NCI-H460 (cell line): ENCODE results near the gene CNTNAP2. TPM values are rescaled to one million over a fixed set of nuclear protein-coding genes. Genes with fewer than 3 reads are reported as not detected.
"Not testable (repeated sequence)": the region's sequence is repeated elsewhere in the genome, so short reads cannot be mapped to it uniquely, and the experiment has no call there.

Experiments
- DNase-seq: peaks from one replicate; pipeline ENCODE4 v3.0.0-alpha.2; 2016; ENCODE audit warnings: low read depth; ENCODE audit errors: extremely low read depth
- total RNA-seq: library from RNA; depleted of rRNA; stranded (reverse); fragments of >200 nt; shearing (Covaris generic); gene quantifications from 2 replicates; pipeline ENCODE4 v1.2.3, GENCODE V29; 2014

Gene CNTNAP2
- total RNA-seq, 1 experiment from 2014 or later = 0.15 TPM

DNA sequence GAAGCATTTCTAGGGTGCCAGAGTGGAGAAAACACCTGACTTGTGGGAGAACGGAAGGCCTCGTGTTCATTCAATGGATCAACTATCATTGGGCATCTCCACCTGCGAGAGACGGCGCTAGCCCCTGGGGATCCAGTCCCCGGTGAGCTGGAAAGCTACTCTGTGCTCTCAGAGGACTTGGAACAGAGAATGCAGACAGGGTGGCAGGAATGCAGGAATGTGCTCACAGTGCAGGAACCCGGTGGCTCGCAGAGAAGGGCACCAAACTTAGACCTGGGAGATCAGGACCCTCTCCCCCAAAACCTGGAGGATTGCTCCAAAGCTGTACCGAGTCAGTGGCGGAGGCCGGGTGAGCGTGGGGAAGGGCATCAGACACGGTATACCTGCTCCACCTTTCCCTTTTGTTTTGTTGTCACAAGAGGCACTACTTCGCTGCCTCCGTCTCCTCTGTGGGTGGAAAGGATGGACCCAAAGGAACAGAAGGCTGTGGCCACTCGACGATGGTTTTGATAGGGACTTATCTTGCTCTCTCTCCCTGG lies 1905.0 kb downstream of the CNTNAP2 start:
- no peak for DNase-seq

DNA sequence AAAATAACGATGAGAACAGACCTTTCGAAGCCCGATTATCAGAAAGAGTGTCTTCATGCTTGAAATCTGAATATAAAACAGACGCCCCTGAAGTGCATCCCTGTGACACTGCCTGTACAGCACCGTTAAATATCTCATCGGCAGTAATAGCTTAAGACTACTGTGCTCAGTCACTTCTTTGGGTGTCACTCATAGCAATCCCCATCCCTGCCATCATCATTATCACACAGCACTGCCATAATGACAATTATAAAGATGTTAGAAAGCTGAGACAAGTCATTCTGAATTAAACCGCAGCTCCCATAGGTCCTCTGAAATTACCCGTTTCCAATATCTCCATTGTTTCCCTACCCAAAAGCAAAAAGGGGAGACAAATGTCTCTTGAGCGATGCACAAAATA lies 1906.2 kb downstream of the CNTNAP2 start:
- no peak for DNase-seq

GRCh38 chr7:148026713-148027112 lies 1910.1 kb downstream of the CNTNAP2 start:
- DNase-seq = no peak

GRCh38 chr7:148028165-148028564 lies 1911.6 kb downstream of the CNTNAP2 start:
- no peak for DNase-seq

GRCh38 chr7:148031019-148031418 lies 1914.4 kb downstream of the CNTNAP2 start:
- DNase-seq = no peak

GRCh38 chr7:148031811-148032210 lies 1915.2 kb downstream of the CNTNAP2 start:
- no peak for DNase-seq

GRCh38 chr7:148035950-148036349 lies 1919.3 kb downstream of the CNTNAP2 start:
- DNase-seq = no peak

GRCh38 chr7:148037044-148037443 lies 1920.4 kb downstream of the CNTNAP2 start:
- no peak for DNase-seq

GRCh38 chr7:148041156-148041555 lies 1924.6 kb downstream of the CNTNAP2 start:
- DNase-seq = no peak

DNA sequence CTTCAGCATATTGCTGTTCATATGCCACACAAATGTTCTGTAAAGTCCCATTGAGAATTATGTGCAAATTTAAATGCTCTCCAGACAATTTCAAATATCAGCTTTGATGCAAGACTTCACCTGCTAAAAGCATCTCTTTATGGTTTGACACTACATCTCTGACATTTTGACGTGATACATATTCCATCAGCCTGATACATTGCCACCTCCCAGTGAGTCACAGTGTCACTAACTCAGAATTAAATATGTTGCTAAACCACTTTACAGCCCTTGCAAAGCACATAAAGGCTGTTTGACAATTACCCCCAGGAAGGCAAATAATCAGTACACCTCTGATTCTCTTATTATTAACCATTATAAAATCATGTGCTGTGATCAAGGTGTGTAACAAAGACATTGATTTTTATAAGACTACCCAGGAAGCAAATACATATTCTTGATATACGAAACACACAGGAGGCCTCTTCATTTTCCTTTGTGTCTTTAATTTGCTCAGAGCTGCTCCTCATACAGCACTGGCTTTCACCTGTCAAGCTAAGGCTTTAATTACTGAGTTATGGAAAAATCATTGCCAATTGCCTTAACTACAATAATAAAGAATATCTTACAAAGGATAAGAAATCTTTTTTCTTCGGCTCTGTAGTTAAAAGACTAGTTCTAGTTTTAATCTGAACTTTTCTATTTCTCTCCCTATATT lies 1926.5 kb downstream of the CNTNAP2 start:
- no peak for DNase-seq

- no peak for DNase-seq
Observed at GRCh38 chr7:148044173-148044572, 1927.6 kb downstream of the CNTNAP2 start.

DNA sequence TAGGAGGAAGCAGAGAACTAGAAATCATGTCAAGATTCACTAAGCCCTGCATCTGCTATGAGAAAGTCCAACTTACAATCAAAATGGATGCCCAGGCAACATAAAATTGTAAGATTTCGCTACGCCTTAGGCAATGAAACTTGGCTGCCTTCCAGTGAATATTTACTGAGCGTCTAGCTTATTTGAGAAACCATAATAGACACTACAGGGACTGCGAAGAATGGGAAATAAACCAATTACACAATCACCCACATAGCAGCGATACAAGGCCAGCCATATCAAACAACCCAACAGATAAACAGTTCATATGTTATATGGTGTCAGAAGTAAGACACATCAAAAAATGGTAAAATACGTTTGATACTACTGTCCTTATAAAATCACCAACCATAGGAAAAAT lies 1928.9 kb downstream of the CNTNAP2 start:
- no peak for DNase-seq

DNA sequence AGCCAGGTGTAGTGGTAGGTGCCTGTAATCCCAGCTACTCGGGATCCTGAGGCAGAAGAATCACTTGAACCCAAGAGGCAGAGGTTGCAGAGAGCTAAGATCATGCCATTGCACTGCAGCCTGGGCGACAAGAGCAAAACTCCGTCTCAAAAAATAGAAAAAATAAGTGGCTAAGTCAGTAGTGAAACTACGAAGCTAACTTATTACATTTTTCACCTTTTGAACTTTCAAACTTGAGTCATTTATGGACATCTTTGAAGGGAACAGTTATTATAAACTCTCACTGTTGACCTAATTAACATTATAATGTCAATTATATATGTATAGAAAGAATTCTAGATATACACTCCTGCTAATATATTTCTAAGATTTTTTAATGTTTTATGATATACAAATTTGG lies 1932.5 kb downstream of the CNTNAP2 start:
- DNase-seq = no peak

GRCh38 chr7:148050492-148051158 lies 1934.0 kb downstream of the CNTNAP2 start:
- no peak for DNase-seq

GRCh38 chr7:148056406-148056805 lies 1939.8 kb downstream of the CNTNAP2 start:
- no peak for DNase-seq

GRCh38 chr7:148058092-148058491 lies 1941.5 kb downstream of the CNTNAP2 start:
- no peak for DNase-seq

GRCh38 chr7:148058753-148059152 lies 1942.2 kb downstream of the CNTNAP2 start:
- DNase-seq = no peak

DNA sequence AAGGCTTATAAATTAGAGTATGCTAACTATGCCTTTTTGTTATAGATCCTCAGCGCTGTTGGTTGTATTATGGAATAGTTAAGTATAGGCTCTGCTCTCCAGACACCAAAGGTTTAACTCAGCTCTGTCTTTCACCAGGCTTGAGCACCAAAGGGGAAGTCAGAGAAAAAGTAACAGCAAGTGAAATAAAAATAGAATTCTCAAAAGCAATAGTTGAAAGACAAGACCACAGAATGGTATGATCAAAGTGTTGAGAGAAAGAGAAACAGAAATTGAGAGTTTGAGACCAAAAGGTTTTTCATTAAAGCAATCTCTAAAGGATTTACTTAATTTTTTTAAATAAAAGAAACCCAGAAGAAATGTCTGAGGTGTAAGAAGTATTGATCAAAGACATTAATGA lies 1944.1 kb downstream of the CNTNAP2 start:
- DNase-seq = no peak

GRCh38 chr7:148078111-148078510 lies 1961.5 kb downstream of the CNTNAP2 start:
- DNase-seq = not testable (repeated sequence)

- DNase-seq = no peak
Observed at GRCh38 chr7:148079206-148080080, 1962.8 kb downstream of the CNTNAP2 start.

DNA sequence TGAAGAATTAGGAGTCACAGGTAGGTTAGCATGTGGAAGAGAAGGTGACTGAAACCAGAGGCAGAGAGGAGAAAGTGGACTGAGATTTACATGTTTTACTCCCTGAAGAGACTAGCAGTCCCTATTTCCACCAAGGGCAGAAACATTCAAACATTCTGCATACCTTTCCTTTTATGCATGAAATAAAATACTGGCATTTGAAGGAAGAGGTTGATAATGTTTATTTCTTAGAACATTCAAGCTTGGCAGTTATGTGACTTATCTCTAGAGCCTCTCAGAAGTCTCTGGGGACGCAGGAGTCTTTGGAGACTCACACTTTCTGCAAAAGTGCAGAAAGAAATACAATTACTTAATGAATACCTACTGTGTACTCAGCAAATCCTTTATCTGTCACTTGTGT lies 1966.8 kb downstream of the CNTNAP2 start:
- DNase-seq = no peak
